Measurements from ENCODE around the gene ENPP3.

Gene ENPP3

GRCh38 chr6:131669891-131670290 lies 32.8 kb downstream of the ENPP3 start:
- TF ChIP-seq CTCF (conservative IDR thresholded peaks at IDR 0.05; ENCODE audit: low read depth, low read length), result no peak
- H2AFZ ChIP-seq (ENCODE audit: low read depth), result no peak overlapping the region
- H3K36me3 ChIP-seq (ENCODE audit: insufficient read depth), result no peaks in the 10 kb centered on the region
- H3K9ac ChIP-seq, result no peak overlapping the region
- H3K27ac ChIP-seq, result no peak overlapping the region
- H3K4me2 ChIP-seq, result no peak overlapping the region
- H3K27me3 ChIP-seq (ENCODE audit: insufficient read depth, low read depth), result no peaks in the 10 kb centered on the region
- H3K4me3 ChIP-seq (IDR thresholded peaks at IDR 0.05; ENCODE audit: insufficient read depth, low read depth, low read length), result no peak overlapping the region
- no peaks in the 10 kb centered on the region for H3K79me2 ChIP-seq (ENCODE audit: insufficient read depth, low read depth)
- H4K20me1 ChIP-seq (ENCODE audit: insufficient read depth), result no peaks in the 10 kb centered on the region
- H3K4me1 ChIP-seq (ENCODE audit: low read depth, poor library complexity, severe bottlenecking), result no peaks in the 10 kb centered on the region

GRCh38 chr6:131673184-131673583 lies 36.1 kb downstream of the ENPP3 start:
- H3K27me3 ChIP-seq (ENCODE audit: insufficient read depth, low read depth), result no peaks in the 10 kb centered on the region
- H3K4me1 ChIP-seq (ENCODE audit: low read depth, poor library complexity, severe bottlenecking), result no peaks in the 10 kb centered on the region
- no peak overlapping the region for H3K9ac ChIP-seq
- no peak overlapping the region for H3K27ac ChIP-seq
- H4K20me1 ChIP-seq (ENCODE audit: insufficient read depth), result no peaks in the 10 kb centered on the region
- no peak overlapping the region for H3K4me2 ChIP-seq
- no peak for TF ChIP-seq CTCF (conservative IDR thresholded peaks at IDR 0.05; ENCODE audit: low read depth, low read length)
- H3K36me3 ChIP-seq (ENCODE audit: insufficient read depth), result no peaks in the 10 kb centered on the region
- no peaks in the 10 kb centered on the region for H3K79me2 ChIP-seq (ENCODE audit: insufficient read depth, low read depth)
- no peak overlapping the region for H2AFZ ChIP-seq (ENCODE audit: low read depth)
- no peak overlapping the region for H3K4me3 ChIP-seq (IDR thresholded peaks at IDR 0.05; ENCODE audit: insufficient read depth, low read depth, low read length)

- Histone ChIP-seq H3K9ac (no peak overlapping the region), H3K4me1 (ENCODE audit: low read depth, poor library complexity, severe bottlenecking) (no peaks in the 10 kb centered on the region), H3K4me2 (no peak overlapping the region), H3K79me2 (ENCODE audit: insufficient read depth, low read depth) (no peaks in the 10 kb centered on the region), H3K27me3 (ENCODE audit: insufficient read depth, low read depth) (no peaks in the 10 kb centered on the region), H4K20me1 (ENCODE audit: insufficient read depth) (no peaks in the 10 kb centered on the region), H3K36me3 (ENCODE audit: insufficient read depth) (no peaks in the 10 kb centered on the region), H3K27ac (no peak overlapping the region), H2AFZ (ENCODE audit: low read depth) (no peak overlapping the region), H3K4me3 (IDR thresholded peaks at IDR 0.05; ENCODE audit: insufficient read depth, low read depth, low read length) (no peak overlapping the region)
- no peak for TF ChIP-seq CTCF (conservative IDR thresholded peaks at IDR 0.05; ENCODE audit: low read depth, low read length)
These were observed 41.3 kb downstream of the ENPP3 start for GRCh38 chr6:131678442-131678841.

GRCh38 chr6:131680868-131681267 lies 43.8 kb downstream of the ENPP3 start:
- no peak overlapping the region for H3K4me3 ChIP-seq (IDR thresholded peaks at IDR 0.05; ENCODE audit: insufficient read depth, low read depth, low read length)
- no peak overlapping the region for H3K27ac ChIP-seq
- no peaks in the 10 kb centered on the region for H3K27me3 ChIP-seq (ENCODE audit: insufficient read depth, low read depth)
- H3K79me2 ChIP-seq (ENCODE audit: insufficient read depth, low read depth), result no peaks in the 10 kb centered on the region
- no peak overlapping the region for H2AFZ ChIP-seq (ENCODE audit: low read depth)
- TF ChIP-seq CTCF (conservative IDR thresholded peaks at IDR 0.05; ENCODE audit: low read depth, low read length), result no peak
- H3K9ac ChIP-seq, result no peak overlapping the region
- no peak overlapping the region for H3K4me2 ChIP-seq
- H3K36me3 ChIP-seq (ENCODE audit: insufficient read depth), result no peaks in the 10 kb centered on the region
- no peaks in the 10 kb centered on the region for H3K4me1 ChIP-seq (ENCODE audit: low read depth, poor library complexity, severe bottlenecking)
- H4K20me1 ChIP-seq (ENCODE audit: insufficient read depth), result no peaks in the 10 kb centered on the region

GRCh38 chr6:131681585-131681984 lies 44.5 kb downstream of the ENPP3 start:
- Histone ChIP-seq H3K9ac (no peak overlapping the region), H3K27ac (no peak overlapping the region), H3K27me3 (ENCODE audit: insufficient read depth, low read depth) (no peaks in the 10 kb centered on the region), H3K36me3 (ENCODE audit: insufficient read depth) (no peaks in the 10 kb centered on the region), H3K4me3 (IDR thresholded peaks at IDR 0.05; ENCODE audit: insufficient read depth, low read depth, low read length) (no peak overlapping the region), H3K4me1 (ENCODE audit: low read depth, poor library complexity, severe bottlenecking) (no peaks in the 10 kb centered on the region), H4K20me1 (ENCODE audit: insufficient read depth) (no peaks in the 10 kb centered on the region), H3K79me2 (ENCODE audit: insufficient read depth, low read depth) (no peaks in the 10 kb centered on the region), H3K4me2 (no peak overlapping the region), H2AFZ (ENCODE audit: low read depth) (no peak overlapping the region)
- TF ChIP-seq CTCF (conservative IDR thresholded peaks at IDR 0.05; ENCODE audit: low read depth, low read length), result no peak
